Right lung (tissue), 10 donors: ENCODE data around the gene SERTAD2. TPM values are rescaled to one million over a fixed set of nuclear protein-coding genes. Genes with fewer than 3 reads are reported as not detected.

Experiments
- DNase-seq, 2 donors: peaks; one replicate each; pipeline ENCODE4 v3.0.0-alpha.2; 2013
- long read RNA-seq, 8 donors: transcript quantifications; one replicate each; lab custom pipeline, GENCODE V29; 2026
- polyA plus RNA-seq, 5 donors: library from polyadenylated mRNA; unstranded; fragments of 120-200 nt; gene quantifications; one replicate each; pipeline versions ENCODE4 v1.2.1 to v1.2.3, GENCODE V29; 2013; ENCODE audit warnings: inconsistent platforms in 1 of 5, low replicate concordance in 1 of 5; ENCODE audit not compliant: insufficient read length in 5 of 5, insufficient read depth in 1 of 5

Gene SERTAD2
- 10 to 100 TPM; 22.3 to 27.9 (median 24.7) TPM for polyA plus RNA-seq
- long read RNA-seq, donor 1, full-length matches to known transcripts = 15 of 15 reads
- long read RNA-seq, donor 1, partial matches to known transcripts = 0 of 15 reads
- long read RNA-seq, donor 1, other reads (novel, unspliced or antisense) = 0 of 15 reads
- long read RNA-seq, donor 2, full-length matches to known transcripts = 8 of 8 reads
- long read RNA-seq, donor 2, partial matches to known transcripts = 0 of 8 reads
- long read RNA-seq, donor 2, other reads (novel, unspliced or antisense) = 0 of 8 reads
- long read RNA-seq, donor 3, full-length matches to known transcripts = 7 of 7 reads
- long read RNA-seq, donor 3, partial matches to known transcripts = 0 of 7 reads
- long read RNA-seq, donor 3, other reads (novel, unspliced or antisense) = 0 of 7 reads
- long read RNA-seq, donor 4, full-length matches to known transcripts = 12 of 12 reads
- long read RNA-seq, donor 4, partial matches to known transcripts = 0 of 12 reads
- long read RNA-seq, donor 4, other reads (novel, unspliced or antisense) = 0 of 12 reads
- long read RNA-seq, donor 5, full-length matches to known transcripts = 13 of 13 reads
- long read RNA-seq, donor 5, partial matches to known transcripts = 0 of 13 reads
- long read RNA-seq, donor 5, other reads (novel, unspliced or antisense) = 0 of 13 reads
- long read RNA-seq, donor 6, full-length matches to known transcripts = 13 of 13 reads
- long read RNA-seq, donor 6, partial matches to known transcripts = 0 of 13 reads
- long read RNA-seq, donor 6, other reads (novel, unspliced or antisense) = 0 of 13 reads
- long read RNA-seq, donor 7, full-length matches to known transcripts = 11 of 11 reads
- long read RNA-seq, donor 7, partial matches to known transcripts = 0 of 11 reads
- long read RNA-seq, donor 7, other reads (novel, unspliced or antisense) = 0 of 11 reads
- long read RNA-seq, donor 8, full-length matches to known transcripts = 3 of 3 reads
- long read RNA-seq, donor 8, partial matches to known transcripts = 0 of 3 reads
- long read RNA-seq, donor 8, other reads (novel, unspliced or antisense) = 0 of 3 reads

- peak; percentile 88 to 89 for DNase-seq
Measured at GRCh38 chr2:64653109-64654062, at the start of gene SERTAD2. TSS of gene SERTAD2 (minus strand) at chr2:64653913. CDS start at chr2:64636871, 17,042 bp downstream.

GRCh38 chr2:64700133-64700809 is 46.6 kb upstream of the SERTAD2 start:
- no peak for DNase-seq

GRCh38 chr2:64699712-64700111 is 46.0 kb upstream of the SERTAD2 start:
- no peak for DNase-seq

DNA sequence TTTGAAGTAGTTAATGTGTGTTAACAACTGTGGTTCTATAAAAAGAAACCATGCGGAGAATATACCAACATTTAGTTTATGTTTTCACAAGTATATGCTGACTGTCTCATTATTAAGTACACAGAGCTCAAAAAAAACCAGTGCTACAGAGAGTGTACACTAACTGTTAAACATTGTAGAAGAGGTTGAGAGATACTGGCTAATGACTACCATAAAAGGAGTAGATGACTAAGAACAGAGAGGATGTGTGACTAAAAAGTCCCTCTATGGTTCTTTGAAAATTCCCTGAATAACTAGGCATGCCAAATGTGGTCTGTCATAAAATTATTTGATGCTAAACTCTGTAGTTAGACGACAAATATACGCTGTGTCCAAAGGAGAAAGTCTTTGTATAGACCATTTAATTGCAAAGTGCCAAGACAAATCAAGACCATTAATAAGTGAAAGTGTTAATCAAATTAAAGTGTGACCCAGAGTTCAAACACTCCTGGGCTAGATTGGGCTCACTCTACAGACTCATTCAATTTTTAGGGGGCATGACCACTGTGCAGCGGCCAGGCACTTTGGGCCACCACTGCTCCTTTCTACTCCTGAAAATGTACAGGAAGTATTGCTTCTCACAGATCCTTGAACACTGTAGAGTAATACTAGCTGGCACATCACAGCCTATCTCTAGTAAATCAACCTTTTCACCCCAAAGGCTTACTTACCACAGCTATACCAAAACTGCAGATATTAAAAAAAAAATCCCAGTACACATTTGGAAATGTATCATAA is 45.1 kb upstream of the SERTAD2 start:
- DNase-seq = no peak

GRCh38 chr2:64698177-64698643 is 44.5 kb upstream of the SERTAD2 start:
- DNase-seq = no peak

- DNase-seq = no peak
Measured at GRCh38 chr2:64697297-64698176, 43.8 kb upstream of the SERTAD2 start.

GRCh38 chr2:64696636-64697035 is 42.9 kb upstream of the SERTAD2 start:
- no peak for DNase-seq

- no peak for DNase-seq
Measured at GRCh38 chr2:64695721-64696261, 42.1 kb upstream of the SERTAD2 start.

- no peak for DNase-seq
Measured at GRCh38 chr2:64692401-64692800, 38.7 kb upstream of the SERTAD2 start.

- no peak for DNase-seq
Measured at GRCh38 chr2:64688909-64689308, 35.2 kb upstream of the SERTAD2 start.

- DNase-seq = no peak
Measured at GRCh38 chr2:64686283-64686956, 32.7 kb upstream of the SERTAD2 start.

- no peak for DNase-seq
Measured at GRCh38 chr2:64685430-64685829, 31.7 kb upstream of the SERTAD2 start.

- no peak for DNase-seq
Measured at GRCh38 chr2:64683771-64684510, 30.2 kb upstream of the SERTAD2 start.

DNA sequence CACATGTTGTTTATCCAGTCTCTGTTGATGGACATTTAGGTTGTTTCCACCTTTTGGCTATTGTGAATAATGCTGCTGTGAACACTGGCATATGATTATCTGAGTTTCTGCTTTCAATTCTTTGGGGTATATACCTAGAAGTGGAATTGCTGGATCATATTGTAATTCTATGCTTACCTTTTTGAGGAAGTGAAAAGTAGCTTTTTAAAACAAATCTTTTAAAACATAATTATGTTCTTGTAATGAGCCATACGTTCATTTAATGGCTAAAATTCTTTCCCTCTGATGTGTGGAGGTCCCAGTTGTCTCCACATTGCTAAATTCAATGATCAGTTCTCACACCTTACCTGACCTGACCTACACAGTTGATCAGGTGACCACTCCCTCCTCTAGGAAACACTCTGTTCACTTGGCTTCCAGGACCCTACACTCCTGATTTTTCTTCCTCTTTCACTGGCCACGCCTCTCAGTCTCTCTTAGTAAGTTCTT is 27.8 kb upstream of the SERTAD2 start:
- no peak for DNase-seq

DNA sequence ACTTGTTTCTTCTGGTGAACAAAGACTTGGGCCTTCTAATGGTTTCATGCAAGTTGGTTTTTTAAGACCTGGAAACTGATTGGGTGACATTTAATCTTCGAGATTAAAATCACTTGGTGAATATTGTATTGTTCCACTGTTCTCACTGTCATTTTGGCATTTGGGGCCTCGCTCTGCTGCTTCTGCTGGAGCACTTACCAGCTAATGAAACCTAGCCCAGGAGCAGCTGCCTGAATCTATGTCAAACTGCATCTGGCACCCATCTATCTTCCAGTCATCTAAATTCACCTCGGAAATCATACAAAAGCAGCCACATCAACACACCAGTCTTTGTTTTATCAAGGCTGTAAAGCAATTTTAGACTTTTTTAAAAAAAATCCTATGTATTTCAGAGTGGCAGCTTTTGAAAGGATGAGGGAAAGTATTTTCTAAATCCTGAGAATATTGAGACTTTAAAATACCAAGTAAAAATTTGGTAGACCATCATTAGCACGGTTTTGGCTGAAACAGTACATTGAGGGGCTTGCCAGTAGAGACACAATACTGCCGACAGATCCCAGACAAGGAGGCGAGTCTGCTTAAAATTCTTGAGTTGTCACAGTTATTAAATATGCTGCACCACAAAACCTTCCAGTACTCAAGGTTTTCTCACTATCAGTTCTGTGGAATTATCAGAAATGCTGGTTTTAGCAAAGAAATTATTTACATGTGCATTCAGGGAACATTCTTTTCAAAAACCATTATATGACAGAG is 26.1 kb upstream of the SERTAD2 start:
- no peak for DNase-seq
